Effector CD8-positive, alpha-beta T cell (primary cell): ENCODE results near the gene ENO4.

Experiments
- DNase-seq: peaks from one replicate; lab custom pipeline; 2025; lab: John Stamatoyannopoulos, UW

ENO4 gene

DNA sequence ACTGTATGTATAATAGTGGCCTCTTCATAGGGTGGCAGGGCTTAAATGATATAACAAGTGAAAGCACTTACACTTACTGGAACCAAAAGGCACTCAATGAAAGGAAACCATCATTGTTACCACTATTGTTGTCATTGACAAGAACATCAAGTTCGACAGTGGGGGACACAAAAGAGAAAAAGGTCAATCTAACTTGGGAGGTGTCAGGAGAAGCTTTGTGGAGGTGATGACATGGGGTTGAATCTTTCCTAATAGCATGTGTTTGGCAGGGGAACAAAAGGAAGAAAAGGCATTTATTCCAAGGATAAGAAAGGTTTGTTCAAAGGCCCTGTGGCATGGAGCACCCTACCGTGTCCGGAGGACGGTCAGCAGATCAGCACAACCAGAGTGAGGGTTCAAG lies 18.2 kb upstream of the ENO4 start:
- no peak for DNase-seq

GRCh38 chr10:116831790-116832189 lies 17.5 kb upstream of the ENO4 start:
- DNase-seq: no peak

- no peak for DNase-seq
These were observed 15.0 kb upstream of the ENO4 start for GRCh38 chr10:116833986-116834985.

GRCh38 chr10:116835658-116836057 lies 13.6 kb upstream of the ENO4 start:
- DNase-seq: no peak

- no peak for DNase-seq
These were observed 13.2 kb upstream of the ENO4 start for GRCh38 chr10:116836083-116836482.

DNA sequence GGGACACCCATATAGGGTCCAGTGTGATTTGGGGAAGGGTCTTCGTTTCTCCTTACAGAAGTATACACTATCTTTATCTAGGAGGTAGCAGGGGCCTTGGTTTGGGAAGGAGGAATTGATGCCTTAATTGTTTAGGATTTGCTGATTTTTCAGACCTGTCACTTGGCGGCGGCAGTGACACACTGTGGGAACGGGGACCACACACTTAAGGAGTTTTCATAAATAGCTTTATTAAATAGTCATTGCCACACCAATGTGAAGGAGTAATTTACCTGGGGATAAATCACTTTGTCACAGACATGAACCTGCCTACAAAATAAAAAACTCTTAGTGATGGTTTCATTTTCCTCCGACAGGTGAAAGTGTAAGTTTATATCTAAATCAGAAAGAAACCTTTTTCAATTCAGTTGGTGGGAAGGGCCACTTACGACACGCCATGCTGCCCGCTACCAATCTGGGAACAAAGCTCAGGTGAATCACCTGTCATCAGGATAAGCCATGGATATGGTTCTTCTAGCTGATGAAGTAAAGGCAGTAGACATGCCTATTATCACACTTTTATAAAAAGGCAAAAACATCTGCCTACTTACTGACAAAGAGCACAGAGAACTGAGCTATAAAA lies 12.3 kb upstream of the ENO4 start:
- DNase-seq: no peak

GRCh38 chr10:116838143-116838725 lies 11.1 kb upstream of the ENO4 start:
- DNase-seq: no peak

- no peak for DNase-seq
These were observed 8.8 kb upstream of the ENO4 start for GRCh38 chr10:116840389-116841075.

DNA sequence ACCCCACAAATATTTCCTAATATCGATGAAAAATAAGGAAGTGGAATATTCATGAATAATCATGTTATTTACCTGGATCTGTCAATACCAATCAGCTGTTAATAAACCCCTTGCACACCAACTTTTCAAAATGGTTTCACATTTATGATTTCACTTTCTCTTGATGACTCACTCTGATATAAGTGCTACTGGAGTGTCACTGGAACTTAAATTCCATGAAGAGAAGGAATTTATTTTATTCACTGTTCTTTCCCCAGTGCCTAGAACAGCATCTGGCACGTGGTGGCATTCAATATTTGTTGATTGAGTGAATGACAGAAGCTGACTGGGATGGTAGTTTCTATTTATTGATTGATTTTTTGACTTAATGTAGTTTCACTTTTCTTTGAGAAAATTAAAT lies 3.5 kb upstream of the ENO4 start:
- no peak for DNase-seq

- DNase-seq: no peak
These were observed 1.0 kb upstream of the ENO4 start for GRCh38 chr10:116848032-116848943.

- DNase-seq: no peak
These were observed 403 bp upstream of the ENO4 start for GRCh38 chr10:116848944-116849247.

DNA sequence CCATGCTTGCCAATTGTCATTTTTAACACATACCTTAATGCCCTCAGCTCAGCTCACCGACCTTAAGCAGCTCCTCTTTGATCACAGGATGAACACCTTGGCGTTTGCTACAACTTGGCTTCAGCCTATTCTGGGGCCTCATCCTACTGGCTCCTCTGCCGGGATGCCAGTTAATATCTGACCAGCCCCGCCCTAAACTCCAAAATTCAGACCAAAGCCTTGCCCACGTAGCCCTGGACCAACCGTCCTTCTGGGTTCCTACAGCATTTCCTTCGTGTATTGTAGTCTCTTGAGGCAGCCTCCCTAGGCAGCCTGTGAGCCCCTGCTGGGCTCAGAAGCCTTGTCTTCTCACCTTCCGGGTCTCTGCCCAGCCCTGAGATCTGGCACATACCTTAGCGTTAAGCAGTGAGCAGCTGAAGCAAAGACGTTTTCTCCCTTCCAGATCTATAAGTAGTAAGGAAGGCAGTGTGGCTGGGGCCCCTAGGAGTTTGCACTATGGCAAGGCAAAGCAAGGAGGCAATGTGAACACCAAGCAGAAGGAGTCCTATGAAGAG lies 836 bp downstream of the ENO4 start:
- no peak for DNase-seq

DNA sequence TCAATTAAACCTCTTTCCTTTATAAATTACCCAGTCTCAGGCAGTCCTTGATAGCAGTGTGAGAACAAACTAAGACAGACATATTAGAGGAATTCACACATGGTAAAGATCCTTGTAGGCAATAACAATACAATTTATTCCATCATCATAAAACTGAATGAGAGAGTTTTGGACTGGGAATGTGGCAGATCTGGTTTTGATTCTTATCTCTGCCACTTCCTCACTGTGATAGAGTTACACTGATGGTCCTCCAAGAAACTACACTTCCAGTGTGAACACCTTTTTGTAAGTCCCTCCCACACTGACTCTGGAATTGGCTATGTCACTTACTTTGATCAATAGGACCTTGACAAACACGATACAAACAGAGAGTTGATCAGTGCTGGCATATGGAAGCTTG lies 2.9 kb downstream of the ENO4 start:
- DNase-seq: no peak

- DNase-seq: no peak
These were observed 4.0 kb downstream of the ENO4 start for GRCh38 chr10:116853287-116853686.

DNA sequence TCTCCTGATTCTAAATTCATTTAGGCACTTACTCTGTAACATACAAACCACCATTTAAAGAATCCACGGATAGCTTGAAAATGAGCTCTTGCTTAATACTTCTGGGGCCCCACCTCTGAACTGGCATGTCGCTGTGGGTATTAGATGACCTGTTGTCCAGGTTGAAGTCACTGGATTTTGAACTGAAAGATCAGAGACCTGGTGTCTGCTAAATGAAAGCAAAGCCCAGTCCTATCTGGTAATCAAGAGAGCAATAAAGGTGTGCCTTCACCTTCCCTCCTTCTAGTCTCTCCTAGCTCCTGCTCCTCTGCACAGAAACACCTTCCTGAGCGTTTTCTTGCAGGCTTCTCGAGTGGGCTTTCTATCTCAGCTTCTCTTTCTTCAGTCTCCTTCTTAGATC lies 4.4 kb downstream of the ENO4 start:
- DNase-seq: no peak

DNA sequence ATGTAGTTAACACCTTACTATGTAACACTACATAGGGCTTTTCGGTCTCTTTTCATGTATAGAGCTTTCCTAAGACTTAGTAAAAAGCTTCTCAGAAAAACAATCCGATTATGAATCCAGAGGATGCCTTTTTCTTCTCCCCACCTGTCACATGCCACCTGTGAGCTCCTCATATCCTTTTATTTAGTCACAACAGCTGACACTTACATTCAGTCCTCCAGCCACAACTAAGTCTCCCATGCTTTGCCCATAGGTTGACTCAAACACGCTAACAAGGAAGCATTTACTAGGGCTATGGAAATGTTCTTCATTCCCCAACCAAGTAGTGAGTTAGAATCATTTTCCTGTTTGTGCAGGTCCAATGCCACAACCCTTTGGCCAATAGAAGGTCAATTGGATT lies 7.9 kb downstream of the ENO4 start:
- DNase-seq: no peak

GRCh38 chr10:116861796-116862195 lies 12.5 kb downstream of the ENO4 start:
- DNase-seq: no peak

DNA sequence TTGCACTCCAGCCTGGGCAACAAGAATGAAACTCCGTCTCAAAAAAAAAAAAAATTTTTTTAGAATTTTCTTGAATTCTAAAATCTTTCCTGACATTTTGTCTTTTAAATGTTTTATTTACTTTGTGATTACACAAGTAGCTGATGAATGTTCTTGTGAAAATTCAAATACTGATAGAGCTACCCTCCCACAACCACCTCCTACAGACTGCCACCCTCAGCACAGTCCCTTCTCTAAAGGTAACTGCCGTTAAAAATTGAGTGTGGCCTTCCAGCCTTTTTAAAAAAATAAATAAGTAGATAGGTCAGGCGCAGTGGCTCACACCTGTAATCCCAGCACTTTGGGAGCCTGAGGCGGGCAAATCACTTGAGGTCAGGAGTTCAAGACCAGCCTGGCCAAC lies 15.1 kb downstream of the ENO4 start:
- no peak for DNase-seq

DNA sequence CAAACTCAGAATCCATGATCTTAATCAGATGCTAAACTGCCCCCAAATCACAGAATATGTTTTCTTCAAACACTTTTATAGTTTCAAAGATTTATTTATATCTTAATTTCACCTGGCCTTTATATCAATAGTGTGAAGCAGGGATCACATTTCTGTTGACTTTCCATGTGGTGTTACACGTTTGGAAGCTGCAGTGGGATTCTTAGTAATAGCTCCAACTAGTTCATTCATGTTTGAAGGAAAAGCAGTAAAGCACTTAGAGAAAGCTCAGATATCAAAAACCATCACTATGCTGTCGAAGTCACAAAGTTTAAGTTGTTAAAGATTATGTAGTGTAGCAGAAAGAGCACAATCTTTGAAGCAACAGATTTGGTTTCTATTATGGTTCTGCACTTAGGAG lies 16.8 kb downstream of the ENO4 start:
- no peak for DNase-seq

- DNase-seq: no peak
These were observed 17.8 kb downstream of the ENO4 start for GRCh38 chr10:116866987-116867595.

DNA sequence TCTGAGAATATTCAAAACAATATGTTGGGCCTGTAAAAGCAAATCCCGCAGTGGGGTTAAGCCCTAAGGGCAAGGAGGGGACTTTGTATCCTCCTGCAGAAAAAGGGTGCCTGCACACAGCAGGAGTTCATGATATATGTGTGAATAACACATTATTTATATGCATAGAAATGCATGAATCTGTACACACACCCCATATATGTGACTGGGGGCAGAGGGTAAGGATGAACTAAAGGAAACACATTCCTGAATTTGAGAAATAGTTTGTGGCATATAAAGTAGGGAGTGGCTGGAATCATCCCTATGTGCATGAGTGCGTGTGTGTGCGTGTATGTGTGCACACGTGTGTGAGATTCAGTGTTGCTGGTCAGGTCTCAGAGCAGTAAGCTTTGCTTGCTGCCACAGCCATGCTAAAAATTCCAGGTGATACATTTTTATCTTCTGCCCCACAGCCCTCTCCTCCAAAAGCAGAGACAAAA lies 18.9 kb downstream of the ENO4 start:
- DNase-seq: no peak
